AG09309 (cell line): ENCODE results near the gene MAP2K1.
"Not testable (repeated sequence)": the region's sequence is repeated elsewhere in the genome, so short reads cannot be mapped to it uniquely, and the experiment has no call there.

ENCODE experiments used
- DNase-seq: peaks from one replicate; pipeline ENCODE4 v3.0.0-alpha.2; 2010; ENCODE audit warnings: low read depth
- H3K4me3 ChIP-seq: 2 replicates; pipeline ENCODE4 v1.5.1; 2011; ENCODE audit warnings: mild to moderate bottlenecking, low read depth, low read length, moderate library complexity; ENCODE audit not compliant: control insufficient read depth
- CTCF ChIP-seq: IDR thresholded peaks from 2 replicates; pipeline ENCODE4 v1.5.1; 2011; ENCODE audit warnings: mild to moderate bottlenecking, low read depth, low read length, inconsistent platforms; ENCODE audit not compliant: insufficient read depth, control insufficient read depth; ENCODE audit errors: missing control alignments

Gene MAP2K1

GRCh38 chr15:66497502-66498455, 111.1 kb downstream of the MAP2K1 start, which contains the start of gene SNAPC5:
Gene SNAPC5, minus strand, starts transcription at chr15:66497762. Its CDS starts 31 bp downstream, at chr15:66497731.
- peak; percentile 97 for TF ChIP-seq CTCF
- H3K4me3 ChIP-seq, result peak within 1 kb of the TSS; percentile 88
- peak; percentile 54 for DNase-seq

DNA sequence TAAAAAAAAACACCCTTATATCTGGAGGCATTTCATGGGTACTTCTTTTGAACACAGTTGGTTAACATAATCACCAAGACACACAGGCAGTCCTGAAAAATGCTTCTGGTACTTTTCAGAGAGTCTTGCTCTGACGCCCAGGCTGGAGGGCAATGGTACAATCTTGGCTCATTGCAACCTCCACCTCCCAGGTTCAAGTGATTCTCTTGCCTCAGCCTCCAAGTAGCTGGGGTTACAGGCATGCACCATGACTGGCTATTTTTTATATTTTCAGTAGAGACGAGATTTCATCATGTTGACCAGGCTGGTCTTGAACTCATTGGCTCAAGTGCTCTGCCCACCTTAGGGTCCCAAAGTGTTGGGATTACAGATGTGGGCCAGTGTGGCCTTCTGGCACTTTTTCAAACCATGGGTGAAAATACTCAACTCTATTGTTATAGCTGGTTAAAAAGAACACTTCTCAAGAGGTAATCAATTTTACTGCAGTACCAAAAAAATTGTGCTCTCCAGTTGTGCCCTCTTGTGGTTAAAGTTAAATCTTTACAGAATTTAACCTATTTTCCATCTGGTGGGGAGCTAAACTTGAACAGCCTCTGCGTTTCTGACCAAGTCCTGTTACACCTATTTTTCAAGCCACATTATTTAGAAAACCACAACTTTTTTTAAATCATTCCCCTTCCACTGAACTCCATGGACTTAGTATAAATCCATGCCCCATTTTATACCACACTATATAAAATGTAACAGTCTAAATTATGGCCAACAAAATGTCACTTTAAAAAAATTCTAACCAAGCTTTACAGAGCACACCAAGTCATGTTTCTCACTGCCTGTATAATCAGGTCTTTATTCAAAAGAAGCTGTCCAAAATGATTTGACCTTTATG, 112.0 kb downstream of the MAP2K1 start:
- no peak for DNase-seq
- no peak overlapping the region for H3K4me3 ChIP-seq
- TF ChIP-seq CTCF, result peak; percentile 32

- DNase-seq, H3K4me3 ChIP-seq: not testable (repeated sequence)
Measured at GRCh38 chr15:66500346-66500745, 113.6 kb downstream of the MAP2K1 start.

DNA sequence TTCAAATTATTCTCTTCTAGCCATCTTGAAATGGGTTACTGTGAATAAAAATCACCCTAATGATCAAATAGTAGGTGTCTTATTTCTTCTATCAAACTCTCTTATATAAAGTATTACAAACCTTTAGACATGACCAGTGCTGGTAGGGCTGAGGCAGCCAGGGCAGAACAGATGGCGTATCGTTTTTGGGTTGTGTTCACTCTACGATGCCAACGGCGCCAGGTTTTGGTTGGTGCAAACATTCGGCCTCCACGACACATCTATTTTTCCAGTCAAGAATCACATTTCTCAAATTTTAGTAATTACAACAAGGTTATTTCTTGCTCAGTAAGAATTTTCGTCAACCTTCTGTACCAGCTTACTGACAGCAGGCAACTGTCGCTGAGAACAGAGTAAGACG, 115.8 kb downstream of the MAP2K1 start:
- H3K4me3 ChIP-seq, result no peak overlapping the region
- no peak for TF ChIP-seq CTCF
- no peak for DNase-seq

GRCh38 chr15:66503041-66503648, 116.4 kb downstream of the MAP2K1 start:
- peak overlapping the region; percentile 96 for H3K4me3 ChIP-seq
- not testable (repeated sequence) for DNase-seq

DNA sequence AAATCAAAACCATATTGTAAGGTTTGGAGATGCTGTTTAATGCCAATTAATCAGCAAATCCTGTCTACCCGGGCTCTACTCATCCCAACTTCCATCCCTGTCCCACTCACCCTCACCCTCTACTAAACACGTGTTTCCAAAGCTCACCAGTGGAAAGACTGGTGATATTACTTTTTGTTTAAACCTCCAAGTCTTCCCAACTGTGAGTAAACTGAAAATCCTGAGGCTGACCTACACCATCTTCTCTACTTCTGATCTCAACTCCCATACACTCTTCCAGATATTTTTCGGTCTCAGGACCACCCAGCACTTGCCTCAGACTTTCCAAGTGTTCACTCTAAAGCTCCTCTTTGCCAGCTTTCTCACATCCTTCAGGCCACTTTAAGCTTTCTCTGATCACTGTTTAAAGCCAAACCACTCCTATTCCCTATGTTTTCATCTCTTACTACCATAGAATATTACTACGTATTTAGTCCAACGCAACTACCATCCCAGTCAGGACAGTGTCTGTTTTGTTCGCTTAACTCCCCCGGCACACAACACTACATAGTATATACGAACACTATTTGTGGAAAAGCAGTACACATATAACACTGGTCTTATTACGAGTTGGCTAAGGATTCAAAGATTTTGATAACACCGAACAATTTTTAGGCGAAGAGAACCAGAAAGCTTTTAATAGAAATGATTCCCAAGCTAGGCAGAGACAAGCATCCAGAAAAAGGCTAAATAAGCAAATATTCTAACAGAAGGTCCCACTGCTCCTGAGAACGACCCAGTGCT, 117.3 kb downstream of the MAP2K1 start:
- H3K4me3 ChIP-seq, result peak overlapping the region; percentile 96
- no peak for TF ChIP-seq CTCF
- DNase-seq, result no peak
